ENCODE data around the gene CHCT1. TPM values are rescaled to one million over a fixed set of nuclear protein-coding genes. Genes with fewer than 3 reads are reported as not detected.

CHCT1 gene
- total RNA-seq, 1 experiment from 2014 or later, result not detected

- no peak for DNase-seq
- no peak overlapping the region for H3K27ac Mint-ChIP-seq (ENCODE audit: unreplicated experiment)
- no peaks in the 10 kb centered on the region for H3K4me1 Mint-ChIP-seq (ENCODE audit: low read depth, unreplicated experiment)
- no peak for TF ChIP-seq CTCF (IDR thresholded peaks at IDR 0.05; ENCODE audit: insufficient read depth in 1 of 2, low read depth in 1 of 2, low read length in 1 of 2, severe bottlenecking in 1 of 2, unreplicated experiment in 1 of 2)
- peaks cover 58% of the 10 kb centered on the region for H3K36me3 Mint-ChIP-seq (ENCODE audit: insufficient read depth, unreplicated experiment)
- intact Hi-C loops (cut with micrococcal nuclease; ENCODE audit: unreplicated experiment), result no loop called here
- ChIA-PET POLR2A (no interaction called here), CTCF (no interaction called here)
- H3K27me3 Mint-ChIP-seq (ENCODE audit: insufficient read depth, unreplicated experiment), result no peaks in the 10 kb centered on the region
- H3K36me3 ChIP-seq (ENCODE audit: control insufficient read depth, insufficient read depth, low read length), result peaks cover 6% of the 10 kb centered on the region; the same call in 1 of the 2 replicates
- no TSS peak for BruUV-seq (replicated peaks)
- H3K9me3 Mint-ChIP-seq (ENCODE audit: unreplicated experiment), result peaks cover 7% of the 10 kb centered on the region
- no peaks in the 10 kb centered on the region for H3K27me3 ChIP-seq (replicated peaks; ENCODE audit: control insufficient read depth, insufficient read depth, low read length)
- no peaks in the 10 kb centered on the region for H3K9me3 ChIP-seq
- H3K4me3 ChIP-seq (ENCODE audit: low read depth, low read length), result no peak overlapping the region
- H3K4me1 ChIP-seq, result no peaks in the 10 kb centered on the region
- no peak overlapping the region for H3K4me3 Mint-ChIP-seq (ENCODE audit: unreplicated experiment)
These were observed 33.1 kb downstream of the CHCT1 start for GRCh38 chr17:60455378-60455777.

- DNase-seq, result no peak
- TF ChIP-seq CTCF (IDR thresholded peaks at IDR 0.05; ENCODE audit: insufficient read depth in 1 of 2, low read depth in 1 of 2, low read length in 1 of 2, severe bottlenecking in 1 of 2, unreplicated experiment in 1 of 2), result no peak
- H3K36me3 Mint-ChIP-seq (ENCODE audit: insufficient read depth, unreplicated experiment), result peaks cover 46% of the 10 kb centered on the region
- no peak overlapping the region for H3K27ac Mint-ChIP-seq (ENCODE audit: unreplicated experiment)
- peaks cover 7% of the 10 kb centered on the region for H3K9me3 Mint-ChIP-seq (ENCODE audit: unreplicated experiment)
- Histone ChIP-seq H3K27me3 (replicated peaks; ENCODE audit: control insufficient read depth, insufficient read depth, low read length) (no peaks in the 10 kb centered on the region), H3K4me1 (no peaks in the 10 kb centered on the region), H3K9me3 (no peaks in the 10 kb centered on the region), H3K4me3 (ENCODE audit: low read depth, low read length) (no peak overlapping the region), H3K36me3 (ENCODE audit: control insufficient read depth, insufficient read depth, low read length) (peaks cover 6% of the 10 kb centered on the region; the same call in 1 of the 2 replicates)
- intact Hi-C loops (cut with micrococcal nuclease; ENCODE audit: unreplicated experiment), result no loop called here
- no peaks in the 10 kb centered on the region for H3K27me3 Mint-ChIP-seq (ENCODE audit: insufficient read depth, unreplicated experiment)
- H3K4me3 Mint-ChIP-seq (ENCODE audit: unreplicated experiment), result no peak overlapping the region
- CTCF ChIA-PET, result no interaction called here
- no TSS peak for BruUV-seq (replicated peaks)
- H3K4me1 Mint-ChIP-seq (ENCODE audit: low read depth, unreplicated experiment), result no peaks in the 10 kb centered on the region
- POLR2A ChIA-PET, result no interaction called here
These were observed 34.9 kb downstream of the CHCT1 start for GRCh38 chr17:60457148-60457547.

- Histone ChIP-seq H3K36me3 (ENCODE audit: control insufficient read depth, insufficient read depth, low read length) (peaks cover 4% of the 10 kb centered on the region; the same call in 1 of the 2 replicates), H3K4me3 (ENCODE audit: low read depth, low read length) (no peak overlapping the region), H3K27me3 (replicated peaks; ENCODE audit: control insufficient read depth, insufficient read depth, low read length) (no peaks in the 10 kb centered on the region), H3K9me3 (no peaks in the 10 kb centered on the region), H3K4me1 (no peaks in the 10 kb centered on the region)
- Mint-ChIP-seq H3K9me3 (ENCODE audit: unreplicated experiment) (peaks cover 7% of the 10 kb centered on the region), H3K36me3 (ENCODE audit: insufficient read depth, unreplicated experiment) (peaks cover 47% of the 10 kb centered on the region), H3K27ac (ENCODE audit: unreplicated experiment) (no peak overlapping the region), H3K4me3 (ENCODE audit: unreplicated experiment) (no peak overlapping the region), H3K4me1 (ENCODE audit: low read depth, unreplicated experiment) (no peaks in the 10 kb centered on the region), H3K27me3 (ENCODE audit: insufficient read depth, unreplicated experiment) (no peaks in the 10 kb centered on the region)
- no TSS peak for BruUV-seq (replicated peaks)
- intact Hi-C loops (cut with micrococcal nuclease; ENCODE audit: unreplicated experiment), result no loop called here
- TF ChIP-seq CTCF (IDR thresholded peaks at IDR 0.05; ENCODE audit: insufficient read depth in 1 of 2, low read depth in 1 of 2, low read length in 1 of 2, severe bottlenecking in 1 of 2, unreplicated experiment in 1 of 2), result no peak
- POLR2A ChIA-PET, result no interaction called here
- peak in 1 of 2 experiments; percentile 8 for DNase-seq
- CTCF ChIA-PET, result no interaction called here
These were observed 39.3 kb downstream of the CHCT1 start for GRCh38 chr17:60461584-60461983.

Data from Caco-2 (cell line).